CD4-positive, CD25-positive, alpha-beta regulatory T cell (primary cell): ENCODE measurements around the gene CCNE1. TPM values are rescaled to one million over a fixed set of nuclear protein-coding genes. Genes with fewer than 3 reads are reported as not detected.

Source experiments
- ATAC-seq, 2 donors: fragments of 150-1000 bp; cut with Tn5 transposase; one replicate each; pipeline ENCODE4 v1.10.0; 2021; ENCODE audit warnings: low read depth in 2 of 2, moderate number of reproducible peaks in 2 of 2, moderate library complexity in 1 of 2
- DNase-seq, 3 donors: peaks; one replicate each; pipeline versions ENCODE4 v3.0.0 to v3.0.0-alpha.2; 2012 to 2022; ENCODE audit warnings: mixed read lengths in 1 of 3
- H3K27ac ChIP-seq: one replicate; pipeline ENCODE4 v1.7.0; 2013; ENCODE audit warnings: mild to moderate bottlenecking, low read length; ENCODE audit not compliant: insufficient read depth, poor library complexity, severe bottlenecking
- H3K27me3 ChIP-seq: one replicate; pipeline ENCODE4 v1.7.0; 2013; ENCODE audit warnings: low read length; ENCODE audit not compliant: control insufficient read depth, insufficient read depth
- H3K36me3 ChIP-seq: one replicate; pipeline ENCODE4 v1.7.0; 2013; ENCODE audit warnings: mild to moderate bottlenecking, low read length, moderate library complexity; ENCODE audit not compliant: control insufficient read depth, insufficient read depth
- H3K4me1 ChIP-seq: 2 replicates; pipeline ENCODE4 v1.7.0; 2013; ENCODE audit warnings: mild to moderate bottlenecking, low read length; ENCODE audit not compliant: insufficient read depth, control insufficient read depth, poor library complexity, severe bottlenecking
- H3K4me3 ChIP-seq: one replicate; pipeline ENCODE4 v1.7.0; 2013; ENCODE audit warnings: low read depth, mild to moderate bottlenecking, low read length, moderate library complexity
- H3K9me3 ChIP-seq, 2 experiments: 1 replicate in 1 of 2; 2 replicates in 1 of 2; pipeline ENCODE4 v1.7.0; 2013; ENCODE audit warnings: low read length in 2 of 2, mild to moderate bottlenecking in 1 of 2, moderate library complexity in 1 of 2; ENCODE audit not compliant: control insufficient read depth in 2 of 2
- H3K27ac Mint-ChIP-seq, 3 donors: one replicate each; pipeline ENCODE4 v1.8.0; 2020 to 2022; ENCODE audit warnings: mild to moderate bottlenecking in 3 of 3, mixed read lengths in 3 of 3, moderate library complexity in 2 of 3
- H3K27me3 Mint-ChIP-seq: one replicate; pipeline ENCODE4 v1.8.0; 2022; ENCODE audit warnings: mild to moderate bottlenecking, mixed read lengths
- H3K36me3 Mint-ChIP-seq: one replicate; pipeline ENCODE4 v1.8.0; 2020; ENCODE audit warnings: mixed read lengths
- H3K4me1 Mint-ChIP-seq, 4 donors: one replicate each; pipeline ENCODE4 v1.8.0; 2020 to 2022; ENCODE audit warnings: mixed read lengths in 4 of 4, mild to moderate bottlenecking in 1 of 4
- H3K4me3 Mint-ChIP-seq, 4 donors: one replicate each; pipeline ENCODE4 v1.8.0; 2020 to 2022; ENCODE audit warnings: mild to moderate bottlenecking in 4 of 4, mixed read lengths in 4 of 4, moderate library complexity in 3 of 4
- H3K9me3 Mint-ChIP-seq, 7 donors: one replicate each; pipeline ENCODE4 v1.8.0; 2020 to 2022; ENCODE audit warnings: mixed read lengths in 7 of 7, mild to moderate bottlenecking in 3 of 7, moderate library complexity in 2 of 7
- polyA plus RNA-seq, 4 donors: library from polyadenylated mRNA; unstranded; fragments of 300-500 nt; fragmentation: Illumina TruSeq; gene quantifications; one replicate each; pipeline ENCODE4 v1.2.3, GENCODE V29; 2021
- total RNA-seq: library from RNA; stranded (reverse); gene quantifications from one replicate; pipeline ENCODE4 v1.2.3, GENCODE V29; 2022

Gene CCNE1
- total and polyA plus RNA-seq, 5 donors from 2014 or later = 0.88 to 18.5 (median 3.6) TPM

- H3K4me1 Mint-ChIP-seq = peaks cover 0 to 2% (median 0%) of the 10 kb centered on the region in 4 donors
- H3K9me3 ChIP-seq = no peaks in the 10 kb centered on the region
- no peaks in the 10 kb centered on the region for H3K36me3 ChIP-seq
- ATAC-seq = no peak
- H3K4me3 Mint-ChIP-seq = no peak overlapping the region
- H3K27ac Mint-ChIP-seq = no peak overlapping the region
- no peaks in the 10 kb centered on the region for H3K36me3 Mint-ChIP-seq
- no peak overlapping the region for H3K27ac ChIP-seq
- peaks cover 4% of the 10 kb centered on the region for H3K27me3 Mint-ChIP-seq
- no peak overlapping the region for H3K4me3 ChIP-seq
- no peaks in the 10 kb centered on the region for H3K4me1 ChIP-seq
- H3K27me3 ChIP-seq = no peaks in the 10 kb centered on the region
- peaks cover 0 to 2% (median 0%) of the 10 kb centered on the region in 7 donors for H3K9me3 Mint-ChIP-seq
- no peak for DNase-seq
These were observed 30.2 kb upstream of the CCNE1 start for GRCh38 chr19:29781386-29782259.

DNA sequence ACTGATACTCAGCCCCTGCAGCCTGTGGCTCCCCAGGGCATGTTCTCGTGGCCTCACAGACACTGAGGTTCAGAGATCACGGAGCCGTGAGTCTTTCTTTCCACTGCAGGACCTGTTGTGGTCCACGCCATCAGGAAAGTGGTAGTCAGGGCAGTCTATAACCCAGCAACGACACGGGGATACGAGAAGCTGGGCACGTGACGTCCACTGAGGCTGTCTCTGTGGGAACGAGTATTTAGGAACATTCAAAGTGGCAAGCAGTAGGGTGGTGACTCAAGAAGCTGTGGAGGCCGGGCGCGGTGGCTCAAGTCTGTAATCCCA, 29.6 kb upstream of the CCNE1 start:
- Histone ChIP-seq H3K36me3 (no peaks in the 10 kb centered on the region), H3K9me3 (no peaks in the 10 kb centered on the region), H3K4me3 (no peak overlapping the region), H3K27me3 (no peaks in the 10 kb centered on the region), H3K4me1 (no peaks in the 10 kb centered on the region), H3K27ac (no peak overlapping the region)
- Mint-ChIP-seq H3K4me1 (peaks cover 0 to 2% (median 0%) of the 10 kb centered on the region in 4 donors), H3K9me3 (peaks cover 0 to 3% (median 0%) of the 10 kb centered on the region in 7 donors), H3K4me3 (no peak overlapping the region), H3K27me3 (peaks cover 4% of the 10 kb centered on the region), H3K36me3 (no peaks in the 10 kb centered on the region), H3K27ac (no peak overlapping the region)
- ATAC-seq (no peak), DNase-seq (no peak)

DNA sequence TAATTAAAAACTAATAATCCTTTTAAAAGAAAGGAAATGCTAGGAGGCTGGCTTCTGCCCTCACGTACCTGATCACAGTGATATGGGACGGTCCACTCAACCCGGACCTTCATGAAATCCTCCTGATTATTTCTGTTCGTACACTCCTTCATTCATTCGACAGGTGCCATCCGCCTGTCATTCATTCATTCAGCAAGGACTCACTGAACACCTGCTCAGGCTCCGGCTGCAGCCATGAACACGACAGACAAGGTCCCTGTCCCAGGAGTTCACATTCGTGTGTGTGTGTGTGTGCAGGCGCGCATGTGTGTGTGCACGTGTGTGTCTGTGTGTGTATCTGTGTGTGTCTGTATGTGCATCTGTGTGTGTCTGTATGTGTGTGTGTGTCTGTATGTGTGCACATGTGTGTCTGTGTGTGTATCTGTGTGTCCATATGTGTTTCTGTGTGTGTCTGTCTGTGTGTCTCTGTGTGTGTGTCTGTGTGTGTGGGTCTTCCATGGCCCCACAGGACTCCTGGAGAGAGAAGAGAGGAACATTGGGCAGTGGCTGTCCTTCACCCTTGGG, 28.1 kb upstream of the CCNE1 start:
- no peaks in the 10 kb centered on the region for H3K9me3 ChIP-seq
- DNase-seq = no peak
- Mint-ChIP-seq H3K4me1 (peaks cover 0 to 2% (median 0%) of the 10 kb centered on the region in 4 donors), H3K27me3 (peaks cover 4% of the 10 kb centered on the region), H3K27ac (peak overlapping the region in 1 of 3 donors; percentile 60), H3K9me3 (peaks cover 0 to 4% (median 0%) of the 10 kb centered on the region in 7 donors), H3K36me3 (no peaks in the 10 kb centered on the region), H3K4me3 (no peak overlapping the region)
- H3K36me3 ChIP-seq = no peaks in the 10 kb centered on the region
- H3K27ac ChIP-seq = no peak overlapping the region
- H3K27me3 ChIP-seq = no peaks in the 10 kb centered on the region
- no peak overlapping the region for H3K4me3 ChIP-seq
- no peak for ATAC-seq
- H3K4me1 ChIP-seq = no peaks in the 10 kb centered on the region

DNA sequence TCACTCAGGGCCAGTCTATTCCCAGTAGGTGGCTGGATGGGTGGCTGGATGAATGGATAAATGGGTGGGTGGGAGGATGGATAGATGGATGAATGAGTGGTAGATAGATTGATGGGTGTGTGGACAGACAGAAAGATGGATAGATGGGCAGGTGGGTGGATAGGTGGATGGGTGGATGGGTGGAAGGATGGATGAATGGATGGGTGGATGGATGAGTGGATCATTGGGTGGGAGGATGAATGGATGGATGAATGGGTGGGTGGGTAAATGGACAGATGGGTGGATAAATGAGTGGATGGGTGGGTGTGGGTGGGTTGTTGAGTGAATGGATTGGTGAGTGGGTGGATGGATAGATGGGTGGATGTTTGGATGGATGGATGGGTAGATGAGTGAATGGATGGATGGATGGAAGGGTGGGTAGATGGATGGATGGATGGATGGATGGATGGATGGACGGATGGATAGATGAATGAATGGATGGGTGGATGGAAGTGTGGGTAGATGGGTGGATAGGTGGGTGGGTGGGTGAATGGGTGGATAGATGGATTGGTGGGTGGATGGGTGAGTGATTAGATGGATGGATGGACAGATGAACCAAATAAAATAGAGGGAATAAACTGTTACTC, 27.1 kb upstream of the CCNE1 start:
- Mint-ChIP-seq H3K4me3 (no peak overlapping the region), H3K27me3 (peaks cover 4% of the 10 kb centered on the region), H3K36me3 (no peaks in the 10 kb centered on the region), H3K27ac (peak overlapping the region in 1 of 3 donors; percentile 27), H3K4me1 (peaks cover 0 to 2% (median 0%) of the 10 kb centered on the region in 4 donors), H3K9me3 (peaks cover 0 to 4% (median 0%) of the 10 kb centered on the region in 7 donors)
- no peaks in the 10 kb centered on the region for H3K9me3 ChIP-seq
- no peaks in the 10 kb centered on the region for H3K36me3 ChIP-seq
- no peaks in the 10 kb centered on the region for H3K27me3 ChIP-seq
- H3K4me3 ChIP-seq = no peak overlapping the region
- no peaks in the 10 kb centered on the region for H3K4me1 ChIP-seq
- ATAC-seq (no peak), DNase-seq (no peak)
- no peak overlapping the region for H3K27ac ChIP-seq

- no peak for ATAC-seq
- peaks cover 0 to 3% (median under 1%) of the 10 kb centered on the region in 4 donors for H3K4me1 Mint-ChIP-seq
- H3K4me3 Mint-ChIP-seq = no peak overlapping the region
These were observed 26.4 kb upstream of the CCNE1 start for GRCh38 chr19:29785360-29785759.

DNA sequence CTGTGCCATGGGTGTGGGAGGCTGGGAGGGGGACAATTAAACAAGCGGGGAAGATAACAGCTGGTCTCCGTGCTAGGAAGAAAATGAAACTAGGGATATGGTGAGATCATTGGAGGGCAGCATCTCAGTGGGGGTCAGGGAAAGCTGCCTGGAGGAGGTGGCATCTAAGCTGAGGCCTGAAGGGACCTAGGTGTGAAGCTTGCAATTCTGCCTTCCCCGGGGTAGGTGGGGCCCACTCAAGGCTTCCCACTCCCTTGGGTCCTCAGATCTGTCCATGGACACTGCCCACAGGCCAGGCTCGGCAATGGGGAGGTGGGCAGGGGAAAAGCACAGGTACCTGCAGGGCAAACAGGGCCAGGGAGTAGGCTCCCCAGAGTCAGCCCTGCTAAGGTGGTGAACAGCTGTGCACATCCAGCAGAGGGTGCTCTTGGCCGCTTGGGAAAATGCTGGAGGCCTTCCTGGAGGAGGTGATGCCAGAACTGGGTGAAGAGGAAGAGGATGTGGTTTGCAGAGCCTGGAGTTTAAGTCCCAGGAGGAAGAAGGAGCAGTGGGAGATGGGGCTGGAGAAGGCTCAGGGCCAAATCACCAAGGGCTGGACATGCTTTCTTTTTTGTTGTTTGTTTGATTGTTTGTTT, 25.7 kb upstream of the CCNE1 start:
- no peaks in the 10 kb centered on the region for H3K27me3 Mint-ChIP-seq
- H3K4me1 Mint-ChIP-seq = peaks cover 0 to 3% (median under 1%) of the 10 kb centered on the region in 4 donors
- no peak overlapping the region for H3K27ac ChIP-seq
- H3K4me3 Mint-ChIP-seq = no peak overlapping the region
- H3K9me3 ChIP-seq = no peaks in the 10 kb centered on the region
- H3K36me3 ChIP-seq = no peaks in the 10 kb centered on the region
- DNase-seq = peak in 1 of 3 donors; percentile 36
- no peaks in the 10 kb centered on the region for H3K27me3 ChIP-seq
- no peak overlapping the region for H3K4me3 ChIP-seq
- H3K27ac Mint-ChIP-seq = peak overlapping the region in 1 of 3 donors; percentile 52
- no peaks in the 10 kb centered on the region for H3K36me3 Mint-ChIP-seq
- ATAC-seq = peak in 1 of 2 donors; percentile 46
- no peaks in the 10 kb centered on the region for H3K4me1 ChIP-seq
- H3K9me3 Mint-ChIP-seq = peaks cover 0 to 4% (median 0%) of the 10 kb centered on the region in 7 donors

More at GRCh38 chr19:29785360-29785759, 26.4 kb upstream of the CCNE1 start:
- H3K9me3 Mint-ChIP-seq = peaks cover 0 to 4% (median 0%) of the 10 kb centered on the region in 7 donors
- Histone ChIP-seq H3K27me3 (no peaks in the 10 kb centered on the region), H3K4me1 (no peaks in the 10 kb centered on the region), H3K9me3 (no peaks in the 10 kb centered on the region), H3K36me3 (no peaks in the 10 kb centered on the region), H3K27ac (no peak overlapping the region), H3K4me3 (no peak overlapping the region)
- no peak for DNase-seq
- no peak overlapping the region for H3K27ac Mint-ChIP-seq
- H3K36me3 Mint-ChIP-seq = no peaks in the 10 kb centered on the region
- peaks cover 2% of the 10 kb centered on the region for H3K27me3 Mint-ChIP-seq

DNA sequence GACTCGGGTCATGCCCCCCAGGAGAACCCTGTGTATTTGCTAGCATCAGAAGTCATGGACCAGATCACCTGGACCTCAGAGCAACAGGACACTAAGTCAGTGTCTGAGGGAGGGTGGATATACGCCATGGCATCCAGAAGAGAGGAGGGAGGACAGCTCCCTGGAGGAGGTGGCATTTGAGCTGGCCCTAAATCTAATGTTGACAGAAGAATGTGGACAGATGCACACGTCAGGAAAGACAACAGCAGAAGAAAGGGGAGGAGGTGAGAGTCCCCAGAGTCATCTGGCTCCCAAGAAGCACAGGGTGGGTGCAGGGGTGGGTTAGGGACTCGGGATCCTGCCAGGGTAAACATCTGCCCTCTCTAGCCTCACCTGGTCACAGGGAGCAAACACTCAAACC, 24.5 kb upstream of the CCNE1 start:
- Histone ChIP-seq H3K4me1 (no peaks in the 10 kb centered on the region), H3K9me3 (no peaks in the 10 kb centered on the region), H3K27me3 (no peaks in the 10 kb centered on the region), H3K4me3 (no peak overlapping the region), H3K27ac (no peak overlapping the region), H3K36me3 (no peaks in the 10 kb centered on the region)
- DNase-seq (no peak), ATAC-seq (no peak)
- peaks cover 0 to 4% (median 0%) of the 10 kb centered on the region in 7 donors for H3K9me3 Mint-ChIP-seq
- no peaks in the 10 kb centered on the region for H3K27me3 Mint-ChIP-seq
- H3K27ac Mint-ChIP-seq = peak overlapping the region in 1 of 3 donors; percentile 65
- peaks cover 0 to 3% (median under 1%) of the 10 kb centered on the region in 4 donors for H3K4me1 Mint-ChIP-seq
- no peaks in the 10 kb centered on the region for H3K36me3 Mint-ChIP-seq
- no peak overlapping the region for H3K4me3 Mint-ChIP-seq
